IMR-90 (cell line): ENCODE results near the gene GCNA. TPM values are rescaled to one million over a fixed set of nuclear protein-coding genes. Genes with fewer than 3 reads are reported as not detected.

Experiments used
- ATAC-seq: fragments of 200-7000 bp; cut with Tn5 transposase; 2 replicates; pipeline ENCODE4 v1.9.1; 2020; ENCODE audit warnings: low read depth, mild to moderate bottlenecking, moderate library complexity
- BruUV-seq: library from RNA; stranded (reverse); fragments of 400-500 nt; replicated peaks from 2 replicates; lab custom pipeline; 2021; lab: Mats Ljungman, UMichigan
- CTCF ChIA-PET: fragments of 300-600 bp; formaldehyde crosslinking; extraction: SDS; loops from one replicate; lab custom pipeline; 2021; ENCODE audit warnings: antibody characterized with exemption; lab: Yijun Ruan, JAX
- POLR2A ChIA-PET: fragments of 300-600 bp; sonication (Branson Sonifier 250); formaldehyde crosslinking; loops from one replicate; lab custom pipeline; 2022; ENCODE audit warnings: antibody characterized with exemption; ENCODE audit not compliant: unreplicated experiment; lab: Charles Lee
- DNase-seq: peaks from one replicate; pipeline ENCODE4 v3.0.0; 2013
- H2AFZ ChIP-seq: replicated peaks from 2 replicates; pipeline ENCODE3; 2013; ENCODE audit warnings: low read length, mild to moderate bottlenecking; ENCODE audit not compliant: poor library complexity
- H2AK5ac ChIP-seq: 2 replicates; pipeline ENCODE4 v1.6.1; 2013; ENCODE audit warnings: low read depth, low read length, inconsistent platforms
- H2AK9ac ChIP-seq: replicated peaks from 2 replicates; pipeline ENCODE3; 2013; ENCODE audit warnings: mild to moderate bottlenecking, low read depth, low read length, moderate library complexity; ENCODE audit not compliant: poor library complexity
- H2BK120ac ChIP-seq: 2 replicates; pipeline ENCODE4 v1.6.1; 2013; ENCODE audit warnings: low read depth, low read length, inconsistent platforms
- H2BK15ac ChIP-seq: 3 replicates; pipeline ENCODE4 v1.6.1; 2013; ENCODE audit warnings: low read depth, low read length, inconsistent platforms
- H2BK20ac ChIP-seq: 2 replicates; pipeline ENCODE4 v1.6.1; 2013; ENCODE audit warnings: low read depth, mild to moderate bottlenecking, inconsistent platforms, low read length, moderate library complexity
- H2BK5ac ChIP-seq: 2 replicates; pipeline ENCODE4 v1.6.1; 2013; ENCODE audit warnings: mild to moderate bottlenecking, low read depth, low read length, inconsistent platforms; ENCODE audit not compliant: poor library complexity, severe bottlenecking
- H3K14ac ChIP-seq: replicated peaks from 2 replicates; pipeline ENCODE4 v1.6.1; 2013; ENCODE audit warnings: low read depth, low read length, inconsistent platforms
- H3K18ac ChIP-seq: 2 replicates; pipeline ENCODE4 v1.6.1; 2013; ENCODE audit warnings: low read depth, low read length, control low read depth
- H3K23ac ChIP-seq: 2 replicates; pipeline ENCODE4 v1.6.1; 2013; ENCODE audit warnings: low read depth, low read length, inconsistent platforms
- H3K27ac ChIP-seq: 2 replicates; pipeline ENCODE4 v1.5.1; 2013; ENCODE audit warnings: mild to moderate bottlenecking, control low read depth, low read length; ENCODE audit not compliant: insufficient read depth
- H3K27me3 ChIP-seq: 2 replicates; pipeline ENCODE4 v1.6.1; 2013; ENCODE audit warnings: low read length; ENCODE audit not compliant: control insufficient read depth, insufficient read depth
- H3K36me3 ChIP-seq: 2 replicates; pipeline ENCODE4 v1.6.1; 2013; ENCODE audit warnings: low read length, mixed read lengths; ENCODE audit not compliant: control insufficient read depth, insufficient read depth
- H3K4ac ChIP-seq: 2 replicates; pipeline ENCODE4 v1.6.1; 2013; ENCODE audit warnings: low read depth, low read length, inconsistent platforms
- H3K4me1 ChIP-seq: 2 replicates; pipeline ENCODE4 v1.6.1; 2013; ENCODE audit warnings: low read length, mixed read lengths; ENCODE audit not compliant: control insufficient read depth, insufficient read depth
- H3K4me2 ChIP-seq: 2 replicates; pipeline ENCODE4 v1.6.1; 2013; ENCODE audit warnings: low read depth, mild to moderate bottlenecking, control low read depth, low read length, moderate library complexity
- H3K4me3 ChIP-seq: 2 replicates; pipeline ENCODE4 v1.5.1; 2013; ENCODE audit warnings: low read depth, mild to moderate bottlenecking, control low read depth, low read length, moderate library complexity; ENCODE audit not compliant: insufficient read depth
- H3K56ac ChIP-seq: 2 replicates; pipeline ENCODE4 v1.6.1; 2013; ENCODE audit warnings: low read length, inconsistent platforms; ENCODE audit not compliant: insufficient read depth; ENCODE audit errors: extremely low read depth
- H3K79me1 ChIP-seq, 2 experiments: 2 replicates each; pipeline ENCODE4 v1.6.1; 2013; ENCODE audit warnings: low read length in 2 of 2, inconsistent platforms in 1 of 2, low read depth in 1 of 2
- H3K9ac ChIP-seq: 2 replicates; pipeline ENCODE4 v1.6.1; 2013; ENCODE audit warnings: low read depth, low read length, control low read depth
- H3K9me1 ChIP-seq: 2 replicates; pipeline ENCODE4 v1.6.1; 2013; ENCODE audit warnings: low read length, inconsistent platforms; ENCODE audit not compliant: insufficient read depth
- H3K9me3 ChIP-seq: 2 replicates; pipeline ENCODE4 v1.6.1; 2013; ENCODE audit warnings: low read length; ENCODE audit not compliant: control insufficient read depth, insufficient read depth
- H4K20me1 ChIP-seq: 2 replicates; pipeline ENCODE4 v1.6.1; 2013; ENCODE audit warnings: low read length, inconsistent platforms; ENCODE audit not compliant: insufficient read depth
- H4K5ac ChIP-seq: 2 replicates; pipeline ENCODE4 v1.6.1; 2013; ENCODE audit warnings: mild to moderate bottlenecking, low read depth, low read length, control low read depth
- H4K8ac ChIP-seq, 2 experiments: 2 replicates each; pipeline ENCODE4 v1.6.1; 2013; ENCODE audit warnings: low read depth in 2 of 2, low read length in 2 of 2, control low read depth in 1 of 2, inconsistent platforms in 1 of 2
- H4K91ac ChIP-seq: 2 replicates; pipeline ENCODE4 v1.6.1; 2013; ENCODE audit warnings: low read depth, low read length, inconsistent platforms; ENCODE audit not compliant: insufficient read depth
- BHLHE40 ChIP-seq: fragments of 150-350 bp; IDR thresholded peaks from 2 replicates; pipeline ENCODE4 v1.6.1; 2016; ENCODE audit warnings: mild to moderate bottlenecking, low read depth, low read length
- CHD1 ChIP-seq: IDR thresholded peaks from 2 replicates; pipeline ENCODE4 v1.6.1; 2012; ENCODE audit warnings: low read depth, low read length, improper control_type of control experiment
- CTCF ChIP-seq: conservative IDR thresholded peaks from 2 replicates; pipeline ENCODE4 v1.5.1; 2012; ENCODE audit warnings: mild to moderate bottlenecking, low read depth, low read length, improper control_type of control experiment
- ELK1 ChIP-seq: fragments of 150-350 bp; IDR thresholded peaks from 2 replicates; pipeline ENCODE4 v1.6.1; 2016; ENCODE audit warnings: low read depth, mild to moderate bottlenecking, low read length, moderate library complexity, borderline replicate concordance
- FOS ChIP-seq: fragments of 150-350 bp; IDR thresholded peaks from 2 replicates; pipeline ENCODE4 v1.6.1; 2016; ENCODE audit warnings: low read depth, low read length
- MAFK ChIP-seq: IDR thresholded peaks from 2 replicates; pipeline ENCODE4 v1.6.1; 2012; ENCODE audit warnings: low read depth, low read length, improper control_type of control experiment
- MXI1 ChIP-seq: IDR thresholded peaks from 2 replicates; pipeline ENCODE4 v1.6.1; 2012; ENCODE audit warnings: low read depth, mild to moderate bottlenecking, low read length, moderate library complexity, borderline replicate concordance
- POLR2A ChIP-seq: IDR thresholded peaks from 2 replicates; pipeline ENCODE4 v1.6.1; 2012; ENCODE audit warnings: mild to moderate bottlenecking, low read depth, low read length
- RFX5 ChIP-seq: IDR thresholded peaks from 2 replicates; pipeline ENCODE4 v1.8.0; 2012; ENCODE audit warnings: low read depth, mild to moderate bottlenecking, low read length, moderate library complexity
- SMC3 ChIP-seq: fragments of 150-350 bp; IDR thresholded peaks from 2 replicates; pipeline ENCODE4 v1.6.1; 2016; ENCODE audit warnings: low read depth, mild to moderate bottlenecking, antibody characterized with exemption, low read length, moderate library complexity
- WGBS, 2 experiments: methylation state at CpG; one replicate each; pipeline versions ENCODE4 v1.1.5 to v1.1.7; 2013; ENCODE audit warnings: missing lambda C conversion rate in 2 of 2; ENCODE audit not compliant: insufficient read length in 1 of 2; ENCODE audit errors: extremely low coverage in 2 of 2; 5-methylcytosine and 5-hydroxymethylcytosine counted together
- dilution Hi-C: fragments of 300-500 bp; cut with HindIII; formaldehyde crosslinking; loops from one replicate; pipeline ENCODE4 v1.14.3; 2018; ENCODE audit warnings: low sequenced_read_pairs; ENCODE audit not compliant: unreplicated experiment
- in situ Hi-C: fragments of 300-500 bp; cut with MboI; formaldehyde crosslinking; loops from 3 replicates; pipeline ENCODE4 v1.14.3; 2019; ENCODE audit warnings: low sequenced_read_pairs, inconsistent platforms, mixed read lengths
- intact Hi-C: fragments of 100-400 bp; cut with micrococcal nuclease; formaldehyde crosslinking; loops from 2 replicates; pipeline ENCODE4 v1.10.0; 2022
- polyA plus RNA-seq, 3 experiments: library from polyadenylated mRNA; depleted of rRNA; stranded (reverse); fragments of >200 nt; gene quantifications; 2 replicates each; pipeline ENCODE4 v1.2.3, GENCODE V29; 2012; ENCODE audit warnings: low replicate concordance in 1 of 3
- total RNA-seq: library from RNA; depleted of rRNA; stranded (reverse); fragments of >200 nt; gene quantifications from 2 replicates; pipeline ENCODE4 v1.2.3, GENCODE V29; 2012
- TF ChIP-seq, protein P1 (sequence below): fragments of 150-350 bp; IDR thresholded peaks from 2 replicates; pipeline ENCODE4 v1.6.1; 2017; ENCODE audit warnings: mild to moderate bottlenecking, antibody characterized with exemption, low read length, low read depth

Gene GCNA
- total and polyA plus RNA-seq, 2 of the 4 experiments (the other 2 are of a cell fraction): 0.90 to 1.3 TPM

- Histone ChIP-seq H3K18ac (no peak overlapping the region), H2BK15ac (no peak overlapping the region), H3K36me3 (peaks cover 42% of the 10 kb centered on the region), H3K27me3 (peaks cover 4% of the 10 kb centered on the region), H3K23ac (no peak overlapping the region), H2AFZ (no peak overlapping the region), H3K9me1 (no peaks in the 10 kb centered on the region), H3K9me3 (peaks cover 13% of the 10 kb centered on the region), H2AK9ac (no peak overlapping the region), H2BK120ac (no peak overlapping the region), H3K4me1 (no peaks in the 10 kb centered on the region), H3K79me1 (no peaks in the 10 kb centered on the region), H3K9ac (no peak overlapping the region), H4K20me1 (no peaks in the 10 kb centered on the region), H3K4me3 (no peak overlapping the region), H3K27ac (no peak overlapping the region), H3K4me2 (no peak overlapping the region), H2BK20ac (no peak overlapping the region), H4K91ac (no peak overlapping the region), H4K5ac (no peak overlapping the region), H3K14ac (no peak overlapping the region), H4K8ac (no peak overlapping the region), H3K56ac (no peak overlapping the region), H3K4ac (no peak overlapping the region), H2AK5ac (no peak overlapping the region), H2BK5ac (no peak overlapping the region)
- ChIA-PET POLR2A (no interaction called here), CTCF (interaction anchor here (0.6 kb wide), 1 partner anchor 1215 kb away, joined by 3 read pairs; no protein-coding TSS in a partner anchor)
- dilution Hi-C loops: no loop called here
- 90 to 100% methylated on average over 1 to 2 of the region's 9 CpGs for WGBS, 2 experiments
- no peak for DNase-seq
- in situ Hi-C loops: no loop called here
- no peak for ATAC-seq
- intact Hi-C loops: no loop called here
- no TSS peak for BruUV-seq
- TF ChIP-seq MXI1 (no peak), CTCF (no peak), MAFK (no peak), SMC3 (no peak), CHD1 (no peak), POLR2A (no peak), FOS (no peak), BHLHE40 (no peak), RFX5 (no peak), ELK1 (no peak)
- TF ChIP-seq, protein P1, sequence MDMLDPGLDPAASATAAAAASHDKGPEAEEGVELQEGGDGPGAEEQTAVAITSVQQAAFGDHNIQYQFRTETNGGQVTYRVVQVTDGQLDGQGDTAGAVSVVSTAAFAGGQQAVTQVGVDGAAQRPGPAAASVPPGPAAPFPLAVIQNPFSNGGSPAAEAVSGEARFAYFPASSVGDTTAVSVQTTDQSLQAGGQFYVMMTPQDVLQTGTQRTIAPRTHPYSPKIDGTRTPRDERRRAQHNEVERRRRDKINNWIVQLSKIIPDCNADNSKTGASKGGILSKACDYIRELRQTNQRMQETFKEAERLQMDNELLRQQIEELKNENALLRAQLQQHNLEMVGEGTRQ: no peak
Measured at GRCh38 chrX:71606536-71607216, 28.4 kb downstream of the GCNA start.
